GM18502 (cell line): ENCODE measurements around the gene DBF4B.

ENCODE experiments used
- ATAC-seq: cut with Tn5 transposase; IDR thresholded peaks from one replicate; pipeline ENCODE4 v1.9.1; 2021; ENCODE audit warnings: mild to moderate bottlenecking; ENCODE audit not compliant: unreplicated experiment, poor library complexity

Gene DBF4B

DNA sequence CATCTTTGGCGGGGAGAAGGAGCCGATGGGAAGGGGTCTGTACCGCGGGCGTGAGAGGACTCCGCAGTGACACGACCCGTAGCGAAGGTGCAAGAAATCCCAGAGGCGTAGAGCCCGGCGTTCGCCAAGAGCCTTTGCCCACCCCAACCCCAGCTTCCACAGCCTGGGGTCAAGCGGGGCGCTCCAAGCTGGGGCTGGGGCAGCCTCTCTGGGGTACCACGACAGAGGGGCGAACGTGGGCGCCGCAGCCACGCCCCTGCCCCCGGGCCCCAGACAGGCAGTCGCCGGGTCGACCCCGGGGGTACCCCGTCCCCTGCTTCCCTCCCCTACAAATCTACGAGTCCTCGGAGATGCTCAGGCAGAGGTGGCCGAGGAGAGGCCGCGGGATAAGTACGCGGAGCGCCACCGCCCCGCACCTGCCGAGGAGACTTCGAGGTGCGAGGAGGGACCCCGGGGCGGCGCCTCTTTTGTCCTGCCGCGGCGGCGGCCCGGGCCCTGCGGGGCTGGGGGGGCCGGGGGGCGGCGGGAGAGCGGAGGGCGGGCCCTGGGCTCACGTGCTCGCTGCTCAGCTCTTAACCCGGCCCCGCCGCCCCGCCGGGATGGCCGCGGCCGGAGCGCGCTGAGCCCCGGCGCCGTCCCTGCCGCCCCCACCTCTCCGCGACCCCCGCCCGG is 50.1 kb downstream of the DBF4B start, which contains the start of gene ADAM11:
TSS of gene ADAM11 (plus strand) at position 575 of the 672 bp plus-strand sequence. CDS start 212 bp downstream, outside the sequence.
- no peak for ATAC-seq

DNA sequence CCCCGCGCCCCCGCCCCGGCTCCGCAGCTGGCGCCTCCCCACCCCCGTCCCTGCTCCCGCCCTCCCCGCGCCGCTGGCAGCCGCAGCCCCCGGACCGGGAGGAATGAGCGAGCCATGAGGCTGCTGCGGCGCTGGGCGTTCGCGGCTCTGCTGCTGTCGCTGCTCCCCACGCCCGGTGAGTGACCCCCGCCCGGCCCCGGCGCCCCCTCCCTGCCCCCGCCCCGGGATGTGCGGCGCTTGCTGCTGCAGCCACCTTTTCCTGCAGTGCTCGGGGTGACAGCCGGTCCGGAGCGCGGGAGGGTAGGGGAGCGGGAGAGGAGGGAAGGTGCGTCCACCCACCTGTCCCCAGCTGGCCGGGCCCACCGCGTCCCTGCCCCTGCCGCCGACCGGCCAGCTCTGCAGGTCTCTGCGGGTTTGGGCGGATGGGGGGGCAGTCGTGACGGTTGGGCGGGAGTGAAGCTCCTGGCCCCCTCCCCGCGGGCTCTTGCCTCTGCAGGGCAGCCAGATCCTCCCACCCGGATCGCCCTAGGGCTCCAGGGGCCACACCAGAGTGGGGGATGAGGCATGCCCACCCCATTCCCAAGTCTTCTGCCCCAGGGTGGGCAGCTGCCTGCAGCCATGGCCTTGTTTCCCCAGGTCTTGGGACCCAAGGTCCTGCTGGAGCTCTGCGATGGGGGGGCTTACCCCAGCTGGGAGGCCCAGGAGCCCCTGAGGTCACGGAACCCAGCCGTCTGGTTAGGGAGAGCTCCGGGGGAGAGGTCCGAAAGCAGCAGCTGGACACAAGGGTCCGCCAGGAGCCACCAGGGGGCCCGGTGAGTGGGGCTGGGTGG is 50.8 kb downstream of the DBF4B start:
- ATAC-seq = no peak

DNA sequence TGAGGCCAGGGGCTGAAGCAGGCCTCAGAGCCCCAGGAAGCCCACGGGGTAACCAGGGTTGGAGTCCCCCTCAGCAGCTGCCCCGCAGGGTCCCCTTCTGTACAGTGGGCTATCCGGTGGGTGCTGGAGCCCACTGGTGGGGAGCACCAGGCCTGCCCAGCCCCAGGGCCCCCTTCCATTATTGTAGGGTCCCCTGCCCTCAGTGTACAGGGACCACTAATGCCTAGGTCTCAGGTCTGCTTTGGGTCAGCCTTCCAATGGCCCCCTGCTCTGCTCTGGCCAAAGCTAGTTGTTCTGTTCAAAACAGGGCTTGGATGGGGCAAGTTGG is 51.4 kb downstream of the DBF4B start:
- ATAC-seq = no peak

DNA sequence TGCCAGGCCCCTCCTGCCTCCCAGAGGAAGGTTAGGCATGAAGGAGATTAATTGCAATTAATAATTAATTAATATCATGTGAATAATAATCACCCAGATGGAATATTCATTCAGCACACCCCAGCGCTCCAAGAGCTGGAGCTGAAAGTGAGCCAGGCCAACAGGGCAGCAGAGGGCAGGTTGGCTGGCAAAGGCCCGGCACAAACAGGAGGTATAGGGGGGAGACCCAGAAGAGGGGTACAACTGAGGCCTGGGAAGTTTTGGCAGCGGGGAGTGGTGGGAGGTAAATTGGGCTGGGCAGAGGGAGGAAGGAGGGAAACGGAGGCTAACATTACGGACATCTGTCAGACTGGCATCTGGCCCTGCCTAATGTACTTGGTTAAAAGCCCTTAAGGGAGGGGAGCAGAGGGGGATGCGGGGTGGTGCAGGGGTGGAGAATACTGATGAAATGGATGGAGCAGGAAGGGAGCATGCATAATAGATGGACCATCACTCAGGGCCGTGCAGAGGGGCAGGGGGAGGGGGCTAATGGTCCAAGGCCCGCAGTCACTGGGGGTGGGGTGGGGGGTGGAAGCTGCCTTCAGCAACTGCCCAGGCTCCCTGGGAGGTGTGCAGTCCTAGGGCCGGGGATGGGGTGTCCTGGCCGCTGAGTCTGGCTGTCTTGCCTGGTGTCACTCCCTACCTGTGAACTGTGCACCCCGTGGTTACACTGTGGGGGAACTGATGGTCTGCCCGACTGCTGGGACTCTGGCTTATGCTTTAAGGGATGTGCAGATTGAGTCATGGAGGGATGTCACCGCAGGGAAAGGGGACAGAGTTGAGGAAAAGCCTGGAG is 52.2 kb downstream of the DBF4B start:
- no peak for ATAC-seq

DNA sequence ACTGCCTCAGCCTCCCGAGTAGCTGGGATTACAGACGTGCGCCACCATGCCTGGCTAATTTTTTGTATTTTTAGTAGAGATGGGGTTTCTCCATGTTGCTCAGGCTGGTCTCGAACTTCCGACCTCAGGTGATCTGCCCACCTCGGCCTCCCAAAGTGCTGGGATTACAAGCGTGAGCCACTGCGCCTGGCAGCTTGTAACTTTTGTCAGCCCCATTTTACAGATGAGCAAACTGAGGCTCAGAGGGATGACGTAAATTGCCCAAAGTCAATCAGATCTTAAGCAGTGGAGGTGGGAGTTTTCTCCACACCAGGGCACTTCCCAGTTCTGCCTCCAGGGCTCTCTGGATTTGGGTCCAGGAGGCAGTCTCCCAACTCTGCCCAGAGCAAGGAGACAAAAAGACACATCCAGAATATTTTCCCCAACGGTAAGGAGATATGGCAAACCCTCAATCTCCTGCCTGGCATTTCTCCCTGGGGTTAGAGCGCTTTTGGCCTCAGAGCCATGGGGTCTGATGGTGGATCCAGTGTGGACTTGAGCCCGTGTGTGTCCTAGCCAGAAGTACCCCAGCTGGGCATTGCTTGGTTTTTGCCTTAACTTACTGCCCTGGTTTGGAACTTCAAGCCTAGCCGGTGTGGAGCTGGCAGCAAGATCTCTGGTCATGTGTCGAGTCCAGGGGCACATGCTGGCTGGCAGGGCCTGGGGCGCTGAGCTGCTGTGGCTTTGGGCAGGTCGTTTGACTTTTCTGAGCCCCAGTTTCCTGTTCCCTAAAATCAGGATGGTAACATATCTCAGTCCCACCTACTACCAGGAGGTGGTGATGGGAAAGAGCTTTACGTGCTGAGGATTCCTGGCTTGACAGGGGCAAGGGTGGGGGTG is 53.7 kb downstream of the DBF4B start:
- ATAC-seq = no peak

DNA sequence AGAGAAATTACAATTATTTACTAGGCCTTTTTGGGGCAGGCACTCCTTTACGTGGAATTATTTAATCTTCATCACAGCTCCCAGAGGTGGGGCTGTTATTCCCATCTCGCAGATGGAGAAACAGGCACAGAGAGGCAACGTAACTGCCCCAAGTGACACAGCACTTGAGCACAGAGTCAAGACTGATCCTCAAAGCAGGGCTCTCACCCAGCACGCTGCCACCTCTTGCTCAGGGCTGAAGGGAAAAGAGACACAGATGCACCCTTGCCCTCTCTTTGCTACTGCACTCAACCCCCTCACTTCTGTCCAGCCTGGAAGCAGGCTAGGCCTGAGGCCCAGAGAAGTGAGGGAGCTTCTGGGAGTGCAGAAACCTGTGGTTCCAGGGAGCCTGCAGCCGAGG is 54.7 kb downstream of the DBF4B start:
- ATAC-seq = no peak

DNA sequence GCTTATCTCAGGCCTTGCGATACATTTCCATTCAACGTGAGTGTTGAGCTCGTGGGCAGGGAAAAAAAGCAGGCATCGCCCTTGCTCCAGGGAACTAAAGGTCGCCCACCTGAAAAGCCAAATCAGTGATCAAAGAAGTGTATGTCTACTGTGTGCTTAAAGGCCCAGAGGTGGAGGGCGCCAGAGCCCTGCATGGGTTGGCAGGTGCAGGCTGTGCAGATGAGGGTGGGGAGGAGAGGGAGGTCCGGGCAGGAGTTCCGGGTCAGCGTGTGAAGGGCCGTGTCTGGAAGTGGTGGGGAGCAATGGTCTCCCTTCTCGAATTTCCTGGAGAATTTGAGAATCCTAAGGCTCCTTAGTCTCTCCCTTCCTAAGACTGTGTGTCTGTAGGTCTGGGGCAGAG is 57.5 kb downstream of the DBF4B start:
- no peak for ATAC-seq

DNA sequence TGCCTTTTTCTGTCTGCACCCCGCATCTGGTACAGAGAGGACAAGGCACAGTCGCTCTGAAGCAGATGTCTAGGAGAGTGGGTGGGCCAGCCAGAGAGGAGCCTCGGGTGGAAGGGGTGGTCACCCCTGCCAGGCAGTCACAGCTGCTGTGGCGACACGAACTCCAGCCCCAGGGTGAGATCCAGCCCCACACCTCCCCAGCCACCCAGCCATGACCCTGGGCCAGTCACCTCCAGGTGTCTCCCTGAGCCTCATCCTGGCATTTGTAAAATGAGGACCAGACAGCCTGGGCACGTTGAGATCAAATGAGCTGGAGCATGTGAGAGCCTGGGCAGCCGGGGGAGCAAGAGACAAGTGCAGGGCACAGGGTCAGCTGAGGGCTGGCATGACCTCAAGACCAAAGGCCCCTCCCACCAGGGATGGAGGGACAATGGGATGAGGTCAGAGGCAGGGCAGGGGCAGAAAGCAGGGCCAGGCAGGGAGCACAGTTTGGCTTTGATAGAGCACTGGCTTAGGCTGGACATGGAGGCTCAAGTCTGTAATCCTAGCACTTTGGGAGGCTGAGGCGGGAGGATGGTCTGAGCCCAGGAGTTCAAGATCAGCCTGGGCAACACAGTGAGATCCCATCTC is 58.1 kb downstream of the DBF4B start:
- ATAC-seq = no peak

DNA sequence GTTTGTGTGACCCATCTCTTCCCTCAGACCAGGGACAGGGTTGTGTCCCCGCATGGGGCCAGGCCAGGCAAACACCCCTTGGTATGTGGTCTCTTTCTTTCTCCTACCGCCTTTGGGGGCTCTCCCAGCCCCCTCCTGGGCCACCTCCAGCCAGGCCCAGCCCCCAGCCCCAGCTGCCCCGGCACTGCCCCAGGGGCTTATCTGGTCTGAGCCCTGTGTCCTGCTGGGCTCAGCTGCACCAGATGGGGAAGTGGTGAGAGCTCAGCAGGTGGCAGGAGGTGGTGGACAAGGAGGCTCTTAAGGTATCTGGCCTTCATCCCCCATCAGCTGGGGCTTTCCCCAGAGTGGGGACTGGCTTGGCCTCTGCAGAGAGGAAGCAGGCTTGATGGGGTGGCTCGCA is 59.0 kb downstream of the DBF4B start:
- ATAC-seq = no peak

DNA sequence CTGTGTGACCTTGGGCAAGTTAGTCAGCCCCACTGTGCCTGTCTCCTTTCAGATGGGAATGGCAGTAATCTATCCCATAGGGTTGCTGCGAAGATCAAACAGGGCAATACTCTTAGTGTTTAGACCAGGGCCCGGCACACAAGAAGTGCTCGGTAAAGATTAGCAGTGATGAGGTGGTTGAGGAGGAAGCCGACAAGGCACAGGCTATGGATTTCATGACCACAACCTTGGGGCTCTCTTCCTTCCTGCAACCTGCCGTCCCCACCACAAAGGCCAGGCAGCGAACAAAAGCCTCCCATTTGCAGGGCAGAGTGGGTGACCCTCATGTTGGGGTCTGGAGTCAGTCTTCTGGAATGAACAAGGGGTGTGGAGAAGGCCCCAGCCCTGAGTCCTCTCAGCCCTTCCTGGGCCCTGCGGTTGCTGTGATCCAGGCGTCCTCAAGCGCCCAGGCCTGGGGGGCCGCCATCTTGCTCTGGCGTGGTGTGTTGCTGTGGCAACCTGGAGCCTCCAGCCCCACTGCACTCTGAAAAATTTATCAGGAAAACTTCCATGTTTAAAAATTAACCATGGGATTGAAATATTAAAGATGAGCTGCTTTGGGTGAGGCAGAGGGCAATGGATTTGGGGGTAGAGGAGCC is 60.2 kb downstream of the DBF4B start:
- no peak for ATAC-seq

DNA sequence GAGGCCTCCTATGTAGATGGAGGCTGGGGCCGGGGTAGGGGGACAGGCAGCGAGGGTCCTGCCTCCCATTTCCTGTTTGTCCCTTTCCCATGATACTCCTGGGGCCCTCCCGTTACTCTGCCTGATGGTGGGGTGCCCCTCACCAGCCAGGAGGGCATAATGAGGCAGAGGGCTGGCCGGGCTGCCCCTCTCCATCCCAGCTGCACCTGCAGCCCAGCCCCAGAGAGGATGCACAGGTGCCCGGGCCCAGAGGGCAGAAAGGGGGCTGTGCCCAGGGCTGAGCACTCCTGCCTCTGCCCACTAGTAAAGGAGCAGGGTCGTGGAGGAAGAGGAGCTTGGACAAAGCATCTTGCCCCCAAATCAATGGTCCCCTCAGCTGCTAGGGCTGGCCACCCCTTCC is 60.8 kb downstream of the DBF4B start:
- ATAC-seq = no peak

DNA sequence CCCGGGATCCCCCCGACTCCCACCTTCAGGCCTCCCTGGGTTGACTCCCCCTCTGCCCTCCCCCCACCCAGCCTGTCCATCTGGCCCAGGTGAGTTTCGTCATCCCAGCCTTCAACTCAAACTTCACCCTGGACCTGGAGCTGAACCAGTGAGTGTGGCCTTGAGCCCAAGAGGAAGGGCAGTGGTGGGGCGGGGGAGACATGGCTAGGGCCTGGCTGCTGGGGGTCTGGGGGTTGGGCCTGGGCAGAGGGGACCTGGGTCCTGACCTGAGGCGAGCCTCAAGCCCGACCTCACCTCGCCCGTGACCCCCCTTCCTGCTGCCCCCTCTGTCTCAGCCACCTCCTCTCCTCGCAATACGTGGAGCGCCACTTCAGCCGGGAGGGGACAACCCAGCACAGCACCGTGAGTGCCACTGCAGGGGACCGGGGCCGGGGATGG is 61.2 kb downstream of the DBF4B start:
- no peak for ATAC-seq

DNA sequence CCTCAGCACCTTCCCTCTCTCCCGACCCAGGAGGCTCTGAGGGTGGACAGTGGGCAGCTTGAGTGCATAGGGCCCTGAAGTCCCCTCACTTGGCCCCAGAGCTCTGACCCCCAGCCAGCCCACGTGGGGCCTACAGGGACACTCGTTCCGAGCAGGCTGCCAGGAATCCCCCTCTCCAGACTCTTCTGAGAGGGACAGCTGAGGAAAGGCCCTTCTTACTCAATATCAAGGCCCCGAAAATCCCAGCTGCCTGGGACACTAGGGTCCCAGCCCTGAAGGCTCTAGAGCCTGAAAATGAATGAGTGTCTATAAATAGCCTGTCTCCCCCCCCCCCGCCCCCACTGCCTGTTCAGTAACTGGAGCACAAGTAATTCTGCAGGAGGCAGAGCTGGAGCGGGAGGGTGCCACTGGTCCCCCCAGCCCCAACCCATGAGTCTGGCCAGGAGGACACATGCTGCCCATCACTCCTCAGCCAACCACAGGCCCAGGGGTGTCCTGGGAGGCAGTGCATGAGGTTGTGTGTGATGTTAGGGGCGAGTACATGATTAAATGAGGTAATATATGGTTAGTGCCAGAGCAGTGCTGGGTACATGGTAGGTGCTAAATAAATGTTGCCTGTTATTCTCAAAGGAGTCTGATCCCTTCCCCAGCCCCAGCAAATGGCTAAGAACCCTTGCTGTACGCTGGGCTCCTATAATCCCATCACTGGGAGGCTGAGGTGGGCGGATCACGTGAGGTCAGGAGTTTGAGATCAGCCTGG is 61.9 kb downstream of the DBF4B start:
- no peak for ATAC-seq

DNA sequence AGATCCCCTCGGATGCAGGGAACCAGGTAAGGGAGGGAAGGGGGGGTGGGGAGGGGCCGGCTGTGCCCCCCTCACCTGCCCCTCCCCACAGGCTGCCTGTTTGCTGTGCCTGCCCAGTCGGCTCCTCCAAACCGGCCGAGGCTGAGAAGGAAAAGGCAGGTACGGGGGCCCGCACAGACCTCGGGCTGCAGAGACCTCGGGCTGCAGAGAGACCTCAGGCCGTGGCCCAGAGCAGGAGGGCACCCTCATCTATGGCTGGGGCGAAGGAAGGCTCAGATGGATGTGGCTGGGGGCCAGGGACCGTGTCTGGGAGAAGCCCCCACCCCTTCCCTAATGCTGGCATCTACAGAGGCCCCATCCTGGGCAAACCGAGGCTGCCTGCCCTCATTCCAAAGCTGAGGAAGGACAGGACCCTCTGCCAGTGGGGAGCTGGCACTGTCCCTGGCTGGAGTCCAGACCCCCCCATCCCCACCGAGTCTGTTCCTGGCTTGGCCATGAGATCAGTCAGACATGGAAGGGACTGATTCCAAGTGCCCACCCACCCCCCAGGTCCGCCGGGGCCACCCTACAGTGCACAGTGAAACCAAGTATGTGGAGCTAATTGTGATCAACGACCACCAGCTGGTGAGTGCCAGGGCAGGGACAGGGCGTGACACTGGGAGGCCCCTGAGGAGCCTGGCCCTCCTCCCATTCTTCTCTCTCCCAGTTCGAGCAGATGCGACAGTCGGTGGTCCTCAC is 64.0 kb downstream of the DBF4B start:
- ATAC-seq = no peak

DNA sequence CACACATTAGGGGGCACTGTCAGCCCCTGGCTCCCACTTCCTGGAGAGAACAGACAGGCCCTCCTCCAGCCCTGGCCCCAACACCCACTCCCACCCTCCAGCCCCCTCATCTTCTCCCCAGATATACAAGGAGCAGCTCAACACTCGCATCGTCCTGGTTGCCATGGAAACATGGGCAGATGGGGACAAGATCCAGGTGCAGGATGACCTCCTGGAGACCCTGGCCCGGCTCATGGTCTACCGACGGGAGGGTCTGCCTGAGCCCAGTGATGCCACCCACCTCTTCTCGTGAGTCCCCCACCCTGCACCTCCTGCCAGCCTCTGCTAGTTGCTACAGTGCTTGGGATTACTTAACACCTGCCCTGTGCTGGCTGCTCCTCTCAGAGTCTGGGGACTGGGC is 64.7 kb downstream of the DBF4B start:
- ATAC-seq = no peak

DNA sequence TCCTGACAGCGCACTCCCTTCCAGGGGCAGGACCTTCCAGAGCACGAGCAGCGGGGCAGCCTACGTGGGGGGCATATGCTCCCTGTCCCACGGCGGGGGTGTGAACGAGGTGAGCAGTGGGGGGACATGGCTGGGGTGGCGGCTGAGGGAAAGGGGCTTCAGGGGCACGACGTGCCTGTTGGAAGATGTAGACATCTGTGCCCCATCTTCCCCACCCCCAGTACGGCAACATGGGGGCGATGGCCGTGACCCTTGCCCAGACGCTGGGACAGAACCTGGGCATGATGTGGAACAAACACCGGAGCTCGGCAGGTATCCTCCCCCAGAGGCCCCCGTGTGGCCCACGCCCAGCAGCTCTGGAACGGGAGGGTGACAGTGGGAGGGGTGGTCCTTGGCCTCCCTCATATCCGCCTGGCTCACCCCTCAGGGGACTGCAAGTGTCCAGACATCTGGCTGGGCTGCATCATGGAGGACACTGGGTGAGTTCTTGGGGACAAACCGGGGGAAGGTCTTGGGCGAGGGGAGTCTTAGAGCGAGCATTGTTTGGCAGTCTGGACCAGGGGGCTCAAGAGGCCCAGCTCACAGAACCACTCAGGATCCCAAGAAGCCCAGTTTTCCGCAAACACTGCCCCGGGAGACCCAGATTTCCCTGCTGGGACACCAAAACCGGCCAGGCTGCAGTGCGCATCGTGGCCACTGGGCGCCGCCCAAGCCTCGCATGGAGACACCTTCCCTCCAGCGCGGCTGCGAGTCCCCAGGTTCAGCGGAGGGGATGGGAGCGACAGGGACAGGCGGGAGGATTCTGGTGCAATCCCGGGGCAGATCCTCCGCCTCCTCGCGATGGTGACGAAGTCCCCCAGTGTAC is 66.0 kb downstream of the DBF4B start:
- ATAC-seq = no peak
